ENCODE measurements around the gene DEAF1.
"Not testable (repeated sequence)": the region's sequence is repeated elsewhere in the genome, so short reads cannot be mapped to it uniquely, and the experiment has no call there.

The DEAF1 gene

GRCh38 chr11:656426-656825 lies 38.6 kb downstream of the DEAF1 start:
- no peaks in the 10 kb centered on the region for H3K9me3 ChIP-seq
- no peak for TF ChIP-seq CTCF (IDR thresholded peaks at IDR 0.05; ENCODE audit: low read depth, low read length)
- H3K4me1 ChIP-seq: no peaks in the 10 kb centered on the region
- H3K36me3 ChIP-seq: no peaks in the 10 kb centered on the region
- no peak overlapping the region for H3K4me3 ChIP-seq (ENCODE audit: low read depth, low read length)
- no peak for DNase-seq
- no peaks in the 10 kb centered on the region for H3K27me3 ChIP-seq

- no peaks in the 10 kb centered on the region for H3K9me3 ChIP-seq
- no peaks in the 10 kb centered on the region for H3K27me3 ChIP-seq
- no peaks in the 10 kb centered on the region for H3K36me3 ChIP-seq
- no peak overlapping the region for H3K4me3 ChIP-seq (ENCODE audit: low read depth, low read length)
- no peak for DNase-seq
- TF ChIP-seq CTCF (IDR thresholded peaks at IDR 0.05; ENCODE audit: low read depth, low read length): no peak
- no peaks in the 10 kb centered on the region for H3K4me1 ChIP-seq
Measured at GRCh38 chr11:655036-655726, 39.8 kb downstream of the DEAF1 start.

- DNase-seq; H3K9me3 ChIP-seq; H3K4me3 ChIP-seq (ENCODE audit: low read depth, low read length); H3K4me1 ChIP-seq; H3K27me3 ChIP-seq; H3K36me3 ChIP-seq: not testable (repeated sequence)
Measured at GRCh38 chr11:654444-654843, 40.6 kb downstream of the DEAF1 start.

GRCh38 chr11:653837-654236 lies 41.2 kb downstream of the DEAF1 start:
- DNase-seq: no peak
- Histone ChIP-seq H3K36me3 (no peaks in the 10 kb centered on the region), H3K4me3 (ENCODE audit: low read depth, low read length) (no peak overlapping the region), H3K9me3 (no peaks in the 10 kb centered on the region), H3K4me1 (no peaks in the 10 kb centered on the region), H3K27me3 (no peaks in the 10 kb centered on the region)
- TF ChIP-seq CTCF (IDR thresholded peaks at IDR 0.05; ENCODE audit: low read depth, low read length): no peak

GRCh38 chr11:653136-653535 lies 41.9 kb downstream of the DEAF1 start:
- DNase-seq, H3K36me3 ChIP-seq, H3K4me1 ChIP-seq: not testable (repeated sequence)

GRCh38 chr11:650482-650881 lies 44.5 kb downstream of the DEAF1 start:
- no peaks in the 10 kb centered on the region for H3K4me1 ChIP-seq
- no peak for TF ChIP-seq CTCF (IDR thresholded peaks at IDR 0.05; ENCODE audit: low read depth, low read length)
- no peaks in the 10 kb centered on the region for H3K9me3 ChIP-seq
- H3K4me3 ChIP-seq (ENCODE audit: low read depth, low read length): no peak overlapping the region
- no peaks in the 10 kb centered on the region for H3K27me3 ChIP-seq
- H3K36me3 ChIP-seq: no peaks in the 10 kb centered on the region
- DNase-seq: no peak

More at GRCh38 chr11:653136-653535, 41.9 kb downstream of the DEAF1 start:
- not testable (repeated sequence) for H3K4me3 ChIP-seq (ENCODE audit: low read depth, low read length); H3K27me3 ChIP-seq; H3K9me3 ChIP-seq

GRCh38 chr11:647672-648158 lies 47.3 kb downstream of the DEAF1 start:
- H3K4me3 ChIP-seq (ENCODE audit: low read depth, low read length); DNase-seq; H3K4me1 ChIP-seq; H3K27me3 ChIP-seq; H3K36me3 ChIP-seq; H3K9me3 ChIP-seq: not testable (repeated sequence)

GRCh38 chr11:646214-646613 lies 48.8 kb downstream of the DEAF1 start:
- no peaks in the 10 kb centered on the region for H3K27me3 ChIP-seq
- no peaks in the 10 kb centered on the region for H3K36me3 ChIP-seq

More at GRCh38 chr11:646214-646613, 48.8 kb downstream of the DEAF1 start:
- H3K4me3 ChIP-seq (ENCODE audit: low read depth, low read length): no peak overlapping the region
- H3K4me1 ChIP-seq: no peaks in the 10 kb centered on the region
- DNase-seq: no peak
- no peak for TF ChIP-seq CTCF (IDR thresholded peaks at IDR 0.05; ENCODE audit: low read depth, low read length)
- no peaks in the 10 kb centered on the region for H3K9me3 ChIP-seq

Measured in BE2C (cell line).